H9 (cell line): Measurements from ENCODE around the gene NPHP4. TPM values are rescaled to one million over a fixed set of nuclear protein-coding genes. Genes with fewer than 3 reads are reported as not detected.

Experiments used
- DNase-seq: peaks from one replicate; pipeline ENCODE4 v3.0.0-alpha.2; 2017
- H2AFZ ChIP-seq: one replicate; pipeline ENCODE4 v1.6.1; 2013; ENCODE audit warnings: mild to moderate bottlenecking, low read length, control low read depth, moderate library complexity
- H2AK5ac ChIP-seq: 2 replicates; pipeline ENCODE4 v1.6.1; 2013; ENCODE audit warnings: low read length, control low read depth, mixed read lengths; ENCODE audit not compliant: insufficient read length
- H2BK120ac ChIP-seq: one replicate; pipeline ENCODE4 v1.6.1; 2013; ENCODE audit warnings: low read depth, mild to moderate bottlenecking, low read length, control low read depth, inconsistent platforms; ENCODE audit not compliant: poor library complexity, severe bottlenecking
- H2BK12ac ChIP-seq: 2 replicates; pipeline ENCODE4 v1.6.1; 2013; ENCODE audit warnings: low read length, control low read depth, mixed read lengths, low read depth; ENCODE audit not compliant: insufficient read length
- H2BK15ac ChIP-seq: 2 replicates; pipeline ENCODE4 v1.6.1; 2013; ENCODE audit warnings: low read depth, low read length, control low read depth
- H2BK20ac ChIP-seq: one replicate; pipeline ENCODE4 v1.6.1; 2013; ENCODE audit warnings: low read depth, mild to moderate bottlenecking, low read length, control low read depth, inconsistent platforms; ENCODE audit not compliant: poor library complexity, severe bottlenecking
- H2BK5ac ChIP-seq: 2 replicates; pipeline ENCODE4 v1.6.1; 2013; ENCODE audit warnings: low read length, control low read depth, mixed read lengths; ENCODE audit not compliant: insufficient read length
- H3K14ac ChIP-seq: 2 replicates; pipeline ENCODE4 v1.6.1; 2013; ENCODE audit warnings: low read length, control low read depth; ENCODE audit not compliant: insufficient read depth
- H3K18ac ChIP-seq: 2 replicates; pipeline ENCODE4 v1.6.1; 2013; ENCODE audit warnings: low read depth, mild to moderate bottlenecking, mixed read lengths, low read length, control low read depth; ENCODE audit not compliant: insufficient read length
- H3K23ac ChIP-seq: 2 replicates; pipeline ENCODE4 v1.6.1; 2013; ENCODE audit warnings: low read length, control low read depth, mixed read lengths, low read depth; ENCODE audit not compliant: insufficient read length
- H3K23me2 ChIP-seq: 2 replicates; pipeline ENCODE4 v1.6.1; 2013; ENCODE audit warnings: low read depth, mild to moderate bottlenecking, mixed read lengths, low read length, control low read depth; ENCODE audit not compliant: insufficient read length, poor library complexity, severe bottlenecking
- H3K27ac ChIP-seq: 2 replicates; pipeline ENCODE4 v1.5.1; 2013; ENCODE audit warnings: low read length, control low read depth, mixed read lengths, low read depth; ENCODE audit not compliant: insufficient read length
- H3K27me3 ChIP-seq: 2 replicates; pipeline ENCODE4 v1.6.1; 2013; ENCODE audit warnings: low read length, control low read depth, inconsistent platforms; ENCODE audit not compliant: insufficient read depth
- H3K4ac ChIP-seq: 2 replicates; pipeline ENCODE4 v1.6.1; 2013; ENCODE audit warnings: low read depth, mild to moderate bottlenecking, control low read depth, inconsistent platforms, low read length, moderate library complexity
- H3K4me1 ChIP-seq: 2 replicates; pipeline ENCODE4 v1.6.1; 2013; ENCODE audit warnings: low read length, control low read depth, inconsistent platforms; ENCODE audit not compliant: insufficient read depth
- H3K4me2 ChIP-seq: 2 replicates; pipeline ENCODE4 v1.6.1; 2013; ENCODE audit warnings: low read length, control low read depth, mixed read lengths; ENCODE audit not compliant: insufficient read length, insufficient read depth
- H3K56ac ChIP-seq: 2 replicates; pipeline ENCODE4 v1.6.1; 2013; ENCODE audit warnings: low read depth, mild to moderate bottlenecking, mixed read lengths, low read length, control low read depth; ENCODE audit not compliant: insufficient read length
- H3K79me1 ChIP-seq: 2 replicates; pipeline ENCODE4 v1.6.1; 2013; ENCODE audit warnings: low read depth, mild to moderate bottlenecking, moderate library complexity, low read length, control low read depth, inconsistent platforms; ENCODE audit not compliant: insufficient read depth, poor library complexity, severe bottlenecking
- H3K79me2 ChIP-seq: 2 replicates; pipeline ENCODE4 v1.6.1; 2013; ENCODE audit warnings: low read length, control low read depth, inconsistent platforms; ENCODE audit not compliant: insufficient read depth
- H3K9ac ChIP-seq: 2 replicates; pipeline ENCODE4 v1.6.1; 2013; ENCODE audit warnings: low read length, control low read depth, mixed read lengths; ENCODE audit not compliant: insufficient read length; ENCODE audit errors: extremely low read depth
- H3K9me3 ChIP-seq: one replicate; pipeline ENCODE4 v1.6.1; 2013; ENCODE audit warnings: low read depth, low read length, inconsistent platforms; ENCODE audit not compliant: control insufficient read depth
- H3T11ph ChIP-seq: one replicate; pipeline ENCODE4 v1.6.1; 2013; ENCODE audit warnings: mild to moderate bottlenecking, low read length, control low read depth, inconsistent platforms
- H4K20me1 ChIP-seq: one replicate; pipeline ENCODE4 v1.6.1; 2013; ENCODE audit not compliant: control insufficient read depth, insufficient read length, insufficient read depth
- H4K5ac ChIP-seq: 2 replicates; pipeline ENCODE4 v1.6.1; 2013; ENCODE audit warnings: low read depth, mild to moderate bottlenecking, mixed read lengths, low read length, control low read depth; ENCODE audit not compliant: insufficient read length
- H4K8ac ChIP-seq: replicated peaks from 2 replicates; pipeline ENCODE4 v1.6.1; 2013; ENCODE audit warnings: low read length, control low read depth, mixed read lengths, low read depth; ENCODE audit not compliant: insufficient read length
- H4K91ac ChIP-seq: 2 replicates; pipeline ENCODE4 v1.6.1; 2013; ENCODE audit warnings: low read depth, mild to moderate bottlenecking, moderate library complexity, mixed read lengths, low read length, control low read depth; ENCODE audit not compliant: insufficient read length
- H3K27ac Mint-ChIP-seq, 3 experiments: 2 replicates in 2 of 3; 3 replicates in 1 of 3; pipeline ENCODE4 v1.8.0; 2020 to 2021; ENCODE audit warnings: mixed read lengths in 3 of 3, mild to moderate bottlenecking in 1 of 3, moderate library complexity in 1 of 3
- H3K27me3 Mint-ChIP-seq: 2 replicates; pipeline ENCODE4 v1.8.0; 2021; ENCODE audit warnings: low read depth, mild to moderate bottlenecking, moderate library complexity, mixed read lengths
- H3K36me3 Mint-ChIP-seq, 3 experiments: 2 replicates in 2 of 3; 3 replicates in 1 of 3; pipeline ENCODE4 v1.8.0; 2020 to 2021; ENCODE audit warnings: low read depth in 3 of 3, mixed read lengths in 3 of 3; ENCODE audit not compliant: insufficient read depth in 1 of 3
- H3K4me1 Mint-ChIP-seq, 2 experiments: 2 replicates each; pipeline ENCODE4 v1.8.0; 2020; ENCODE audit warnings: mixed read lengths in 2 of 2
- H3K4me3 Mint-ChIP-seq, 2 experiments: 2 replicates in 1 of 2; 3 replicates in 1 of 2; pipeline ENCODE4 v1.8.0; 2020 to 2021; ENCODE audit warnings: mild to moderate bottlenecking in 2 of 2, mixed read lengths in 2 of 2, moderate library complexity in 1 of 2
- H3K9me3 Mint-ChIP-seq, 2 experiments: 2 replicates in 1 of 2; 3 replicates in 1 of 2; pipeline ENCODE4 v1.8.0; 2020; ENCODE audit warnings: mild to moderate bottlenecking in 2 of 2, mixed read lengths in 2 of 2, moderate library complexity in 1 of 2
- CTCF ChIP-seq: fragments of 200-600 bp; sonication (generic); conservative IDR thresholded peaks from 3 replicates; pipeline ENCODE4 v1.8.0; 2021; ENCODE audit warnings: antibody characterized with exemption, mild to moderate bottlenecking
- WGBS: extraction: QIAGEN DNeasy Blood & Tissue Kit; methylation state at CpG from one replicate; pipeline ENCODE4 v1.1.7; 2013; ENCODE audit warnings: missing lambda C conversion rate, low lambda C conversion rate, mixed read lengths; ENCODE audit not compliant: insufficient read length; ENCODE audit errors: extremely low coverage; 5-methylcytosine and 5-hydroxymethylcytosine counted together
- total RNA-seq: library from RNA; stranded (reverse); gene quantifications from 2 replicates; pipeline ENCODE4 v1.2.1, GENCODE V29; 2021

Gene NPHP4
- total RNA-seq, 1 experiment from 2014 or later, result 17.6 TPM

GRCh38 chr1:5945445-5945844 lies 46.8 kb downstream of the NPHP4 start:
- Histone ChIP-seq H2BK120ac (no peak overlapping the region), H3K23ac (no peak overlapping the region), H2AK5ac (no peak overlapping the region), H3K27ac (no peak overlapping the region), H3K4me1 (no peaks in the 10 kb centered on the region), H3K23me2 (no peaks in the 10 kb centered on the region), H4K20me1 (no peaks in the 10 kb centered on the region), H3K4me2 (no peak overlapping the region), H2BK12ac (no peak overlapping the region), H3K27me3 (no peaks in the 10 kb centered on the region), H3K4ac (no peak overlapping the region), H4K91ac (no peak overlapping the region), H2BK5ac (no peak overlapping the region), H3T11ph (no peak overlapping the region), H3K56ac (no peak overlapping the region), H3K18ac (no peak overlapping the region), H3K79me2 (no peaks in the 10 kb centered on the region), H3K79me1 (no peaks in the 10 kb centered on the region), H3K9me3 (no peaks in the 10 kb centered on the region), H4K5ac (no peak overlapping the region), H4K8ac (no peak overlapping the region), H3K14ac (no peak overlapping the region), H3K9ac (no peak overlapping the region), H2AFZ (no peak overlapping the region), H2BK20ac (no peak overlapping the region), H2BK15ac (no peak overlapping the region)
- H3K27me3 Mint-ChIP-seq, result no peaks in the 10 kb centered on the region
- H3K36me3 Mint-ChIP-seq, result peaks cover 2 to 21% (median 18%) of the 10 kb centered on the region in 3 experiments; a peak in 6 of 7 replicates
- no peaks in the 10 kb centered on the region for H3K4me1 Mint-ChIP-seq
- no peaks in the 10 kb centered on the region for H3K9me3 Mint-ChIP-seq
- no peak for TF ChIP-seq CTCF
- no peak overlapping the region for H3K27ac Mint-ChIP-seq
- no peak overlapping the region for H3K4me3 Mint-ChIP-seq
- peak; percentile 10 for DNase-seq
- WGBS, result no CpG with 5 or more reads among the region's 14 CpGs
